NCI-H2196 (cell line): ENCODE measurements around the gene LRRC58.
A peak's percentile ranks its signal among the peaks of the same experiment; 100 is the strongest.

Source experiments
- DNase-seq: peaks from one replicate; lab custom pipeline; 2025; ENCODE audit not compliant: unreplicated experiment; lab: John Stamatoyannopoulos, UW

Gene LRRC58

DNA sequence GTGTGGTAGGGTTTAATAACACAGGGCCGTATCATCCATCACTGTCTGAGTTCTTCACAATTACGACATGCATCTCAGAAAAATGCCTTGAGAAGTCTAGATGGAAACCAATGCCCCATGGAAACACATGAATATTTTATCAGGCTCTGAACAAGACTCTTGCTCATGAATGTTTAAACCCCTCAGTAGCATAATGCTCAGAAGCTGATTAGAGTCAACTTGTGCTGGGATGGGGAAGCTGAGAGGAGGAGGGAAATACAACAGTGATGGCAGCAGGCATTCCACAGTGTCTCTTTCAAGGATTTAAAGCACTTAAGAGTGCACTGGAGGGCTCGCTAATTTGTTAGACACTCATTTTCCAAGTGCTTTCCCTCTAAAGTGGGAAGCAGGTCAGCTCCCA, 67.9 kb downstream of the LRRC58 start:
- DNase-seq, result no peak

DNA sequence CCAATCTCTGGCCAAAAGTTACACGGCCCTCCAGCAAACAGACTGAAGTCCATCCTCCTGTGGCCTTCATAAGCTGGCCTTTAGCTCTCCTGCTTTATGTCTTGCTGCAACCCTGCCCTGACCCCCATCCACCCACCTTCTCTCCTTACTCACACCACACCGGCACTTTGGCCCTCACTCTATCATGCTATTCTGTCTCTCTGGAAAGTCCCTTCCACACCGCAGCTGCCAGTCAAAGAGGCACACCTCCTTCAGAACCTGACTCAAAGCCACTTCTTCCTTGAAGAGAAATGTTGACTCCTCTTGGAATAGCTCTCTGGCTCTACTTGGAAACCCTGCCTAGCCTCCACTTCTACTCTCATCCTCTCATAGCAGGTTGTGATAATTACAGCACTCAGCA, 68.6 kb downstream of the LRRC58 start:
- DNase-seq, result no peak

DNA sequence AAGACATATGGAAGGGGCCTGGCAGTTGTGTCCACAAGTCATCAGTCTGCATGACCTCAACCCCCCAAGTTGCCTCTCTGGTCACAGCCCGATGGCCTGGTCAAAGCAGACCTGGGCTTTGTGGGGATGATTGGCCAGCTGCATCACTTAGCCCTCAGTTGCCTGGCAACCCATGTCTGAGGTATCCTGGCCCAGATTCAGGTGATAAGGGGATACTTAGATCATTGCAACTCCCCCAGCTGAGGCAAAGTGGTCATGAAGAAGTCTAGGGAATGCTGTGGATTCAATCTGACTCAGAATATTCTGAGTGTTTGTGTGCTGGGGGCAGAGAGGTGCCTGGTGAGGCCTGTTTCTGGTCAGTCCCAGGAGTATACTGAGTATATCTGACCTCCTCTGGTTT, 69.1 kb downstream of the LRRC58 start:
- no peak for DNase-seq

DNA sequence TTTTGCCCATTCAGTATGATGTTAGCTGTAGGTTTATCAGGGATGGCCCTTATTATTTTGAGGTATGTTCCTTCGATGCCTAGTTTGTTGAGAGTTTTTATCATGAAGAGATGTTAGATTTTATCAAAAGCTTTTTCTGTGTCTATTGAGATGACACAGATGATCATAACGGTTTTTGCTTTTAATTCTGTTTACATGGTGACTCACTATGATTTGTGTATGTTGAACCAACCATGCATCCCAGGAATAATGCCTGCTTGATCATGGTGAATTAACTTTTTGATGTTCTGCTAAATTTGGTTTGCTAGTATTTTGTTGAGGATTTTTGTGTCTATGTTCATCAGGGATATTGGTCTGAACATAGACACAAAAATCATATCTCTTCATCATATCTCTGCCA, 72.4 kb downstream of the LRRC58 start:
- no peak for DNase-seq

DNA sequence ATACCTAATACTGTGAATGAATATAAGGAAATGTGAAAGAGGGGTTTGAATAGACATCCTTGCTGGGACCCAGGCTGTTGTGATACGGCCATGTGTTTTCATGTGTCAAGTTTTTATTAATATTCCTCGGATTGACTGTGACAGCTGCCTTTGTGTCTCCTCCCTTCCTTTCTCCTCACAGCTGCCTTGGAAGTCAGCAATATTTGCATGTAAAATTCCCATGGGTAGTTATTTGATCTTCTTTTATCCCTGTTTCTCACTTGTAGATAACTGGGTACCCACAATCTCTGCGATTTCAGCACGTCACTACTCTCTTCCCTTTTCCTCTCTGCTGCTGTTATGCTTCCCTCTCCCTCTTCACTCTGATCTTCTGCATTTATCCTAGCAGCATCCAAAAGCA, 73.5 kb downstream of the LRRC58 start:
- no peak for DNase-seq

DNA sequence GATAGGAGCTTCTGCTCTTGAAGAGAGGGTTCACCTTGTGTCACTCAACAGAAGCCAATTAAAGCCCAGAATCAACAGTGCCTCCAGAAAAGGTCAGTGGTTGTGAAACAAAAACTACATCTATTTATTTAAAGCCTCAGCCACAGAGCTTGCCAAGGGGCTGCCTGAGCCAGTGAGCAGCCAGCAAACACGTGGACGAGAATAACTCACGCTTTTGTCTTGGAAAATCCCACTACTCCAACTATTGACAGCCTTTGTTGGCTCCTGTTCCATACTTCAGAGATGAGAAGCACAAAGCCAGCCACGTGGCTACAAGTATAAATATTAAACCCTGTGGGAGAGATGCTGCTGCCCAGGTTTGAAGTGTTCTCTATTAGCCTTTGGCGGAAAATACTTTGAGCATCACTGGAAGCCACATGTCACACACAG, 74.4 kb downstream of the LRRC58 start:
- DNase-seq, result peak; percentile 80
